Measurements from ENCODE around the gene IDH3A. TPM values are rescaled to one million over a fixed set of nuclear protein-coding genes. Genes with fewer than 3 reads are reported as not detected.

Gene IDH3A
- total RNA-seq, 4 donors from 2014 or later: 102 to 175 (median 118) TPM

- H3K27me3 ChIP-seq: no peaks in the 10 kb centered on the region
- DNase-seq: peak in 1 of 3 donors; percentile 33
Measured at GRCh38 chr15:78192826-78193594, 43.8 kb downstream of the IDH3A start.

GRCh38 chr15:78193731-78194567, 44.8 kb downstream of the IDH3A start:
- Histone ChIP-seq H3K36me3 (no peaks in the 10 kb centered on the region), H3K9me3 (no peaks in the 10 kb centered on the region), H3K27me3 (no peaks in the 10 kb centered on the region), H3K4me1 (no peaks in the 10 kb centered on the region), H3K4me3 (no peak overlapping the region), H3K27ac (no peak overlapping the region)
- TF ChIP-seq CTCF (IDR thresholded peaks at IDR 0.05) (no peak), POLR2A (IDR thresholded peaks at IDR 0.05) (no peak)
- peak in 1 of 3 donors; percentile 36 for DNase-seq

More at GRCh38 chr15:78192826-78193594, 43.8 kb downstream of the IDH3A start:
- H3K27ac ChIP-seq: no peak overlapping the region
- no peaks in the 10 kb centered on the region for H3K4me1 ChIP-seq
- H3K36me3 ChIP-seq: no peaks in the 10 kb centered on the region
- H3K4me3 ChIP-seq: no peak overlapping the region
- TF ChIP-seq POLR2A (IDR thresholded peaks at IDR 0.05): no peak
- TF ChIP-seq CTCF (IDR thresholded peaks at IDR 0.05): no peak
- H3K9me3 ChIP-seq: no peaks in the 10 kb centered on the region

GRCh38 chr15:78194568-78194925, 45.4 kb downstream of the IDH3A start:
- Histone ChIP-seq H3K4me3 (no peak overlapping the region), H3K36me3 (no peaks in the 10 kb centered on the region), H3K27ac (no peak overlapping the region), H3K27me3 (no peaks in the 10 kb centered on the region), H3K9me3 (no peaks in the 10 kb centered on the region), H3K4me1 (no peaks in the 10 kb centered on the region)
- peak in 1 of 3 donors; percentile 35 for DNase-seq
- TF ChIP-seq CTCF (IDR thresholded peaks at IDR 0.05): no peak
- no peak for TF ChIP-seq POLR2A (IDR thresholded peaks at IDR 0.05)

DNA sequence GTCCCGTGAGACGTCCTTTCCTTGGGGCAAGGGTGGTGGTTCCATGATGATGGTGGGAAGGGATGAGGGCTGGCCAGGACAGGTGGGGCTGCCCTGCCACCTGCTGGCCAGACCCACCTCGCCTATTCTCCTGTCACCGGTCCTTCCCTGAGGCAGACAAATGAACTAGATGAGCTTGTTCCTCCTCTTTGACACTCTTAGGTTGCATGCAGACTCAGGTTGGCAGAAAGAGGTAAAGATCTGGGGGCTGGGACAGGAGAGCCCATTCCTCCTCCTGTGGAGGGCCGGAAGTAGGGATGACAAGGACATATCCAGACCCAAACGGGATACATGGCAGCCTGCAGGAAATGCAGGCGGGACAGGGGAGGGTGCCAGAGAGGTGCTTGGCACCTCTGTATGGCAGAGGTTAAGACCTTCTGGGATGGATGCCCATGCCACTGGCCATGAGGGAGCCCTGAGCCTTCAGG, 46.6 kb downstream of the IDH3A start:
- H3K36me3 ChIP-seq: no peaks in the 10 kb centered on the region
- DNase-seq: peak; percentile 56 to 76 (median 67)
- H3K4me1 ChIP-seq: no peaks in the 10 kb centered on the region
- no peaks in the 10 kb centered on the region for H3K9me3 ChIP-seq
- peak; percentile 74 to 89 (median 84) for TF ChIP-seq CTCF (IDR thresholded peaks at IDR 0.05)
- TF ChIP-seq POLR2A (IDR thresholded peaks at IDR 0.05): no peak
- no peak overlapping the region for H3K27ac ChIP-seq
- no peaks in the 10 kb centered on the region for H3K27me3 ChIP-seq
- no peak overlapping the region for H3K4me3 ChIP-seq

DNA sequence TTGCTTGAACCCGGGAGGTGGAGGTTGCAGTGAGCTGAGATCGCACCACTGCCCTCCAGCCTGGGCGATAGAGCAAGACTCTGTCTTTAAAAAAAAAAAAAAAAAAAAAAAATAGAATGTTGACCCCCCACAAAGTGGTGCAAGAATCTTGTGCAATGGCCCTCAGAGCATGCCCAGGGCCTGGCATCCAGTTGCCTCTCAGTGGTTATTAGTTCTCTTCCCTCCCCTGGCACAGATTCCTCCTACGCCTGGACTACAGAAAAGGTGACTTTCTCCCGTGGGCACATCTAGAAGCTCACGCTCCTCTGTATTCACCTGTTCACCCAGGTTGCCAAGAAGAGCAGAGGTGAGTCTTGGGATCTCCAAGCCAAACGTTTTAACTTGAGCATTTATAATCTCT, 48.5 kb downstream of the IDH3A start:
- H3K9me3 ChIP-seq: no peaks in the 10 kb centered on the region
- H3K27me3 ChIP-seq: no peaks in the 10 kb centered on the region
- peak in 2 of 3 donors; percentile 6 to 18 for DNase-seq
- no peaks in the 10 kb centered on the region for H3K36me3 ChIP-seq
- TF ChIP-seq CTCF (IDR thresholded peaks at IDR 0.05) (no peak), POLR2A (IDR thresholded peaks at IDR 0.05) (no peak)
- no peak overlapping the region for H3K4me3 ChIP-seq
- no peak overlapping the region for H3K27ac ChIP-seq
- no peaks in the 10 kb centered on the region for H3K4me1 ChIP-seq
